Measurements from ENCODE around the gene IL19. TPM values are rescaled to one million over a fixed set of nuclear protein-coding genes. Genes with fewer than 3 reads are reported as not detected.

The IL19 gene
- total and polyA plus RNA-seq, 9 of the 15 experiments (the other 6 are each of a cell fraction or from before 2014, with no cell fraction given), result not detected

DNA sequence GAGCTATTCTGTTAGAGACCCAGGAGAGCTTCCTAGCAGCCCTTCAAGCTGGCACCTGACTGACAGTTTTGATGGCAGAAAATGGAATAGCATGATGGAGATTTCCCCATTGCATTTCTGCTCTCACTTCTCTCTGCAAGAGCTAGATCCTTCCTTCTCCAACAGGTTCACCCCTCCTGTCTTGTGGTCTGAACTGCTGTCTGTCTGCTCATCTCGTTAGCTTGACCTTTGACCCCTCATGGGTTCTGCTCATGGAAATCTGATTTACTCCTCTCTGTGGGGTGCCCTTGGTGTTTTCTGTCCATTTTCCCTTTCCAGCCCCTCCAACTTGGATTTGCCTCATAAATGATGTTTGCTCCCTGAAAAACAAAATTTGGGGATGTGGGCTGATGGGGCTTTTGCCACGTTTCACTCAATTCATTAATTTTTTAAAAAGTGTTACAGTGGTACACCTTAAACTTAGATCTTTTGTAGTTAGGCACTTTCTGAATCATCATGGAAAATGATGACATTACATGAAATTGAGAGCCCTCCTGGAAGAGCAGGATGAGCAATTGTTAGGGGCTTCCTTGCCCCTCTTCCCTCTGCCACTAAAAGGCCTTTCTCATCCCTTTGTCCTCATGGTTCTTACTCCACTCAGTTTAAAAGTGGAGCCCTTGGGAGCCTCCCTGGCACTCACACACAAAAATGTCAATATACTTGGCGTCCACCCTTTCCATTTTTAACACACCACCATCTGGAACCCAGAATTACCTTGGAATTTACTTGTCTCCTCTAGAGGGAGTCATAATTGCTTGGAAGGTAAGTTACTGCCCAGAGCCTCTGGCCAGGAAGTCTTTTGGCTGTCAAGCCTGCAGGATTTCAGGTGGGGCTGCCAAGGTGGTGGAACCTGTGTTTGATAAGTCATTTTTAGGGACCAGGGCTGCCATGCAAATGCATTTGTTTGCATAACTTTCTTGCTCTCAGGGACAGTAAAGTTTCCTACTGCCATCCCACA is 31.9 kb upstream of the IL19 start:
- H3K27me3 ChIP-seq (ENCODE audit: control insufficient read depth in 2 of 2, insufficient read depth in 2 of 2, low read length in 2 of 2), result peaks cover 21 to 23% of the 10 kb centered on the region in 2 experiments
- no peak overlapping the region for H2AFZ ChIP-seq (ENCODE audit: low read depth, low read length)
- ATAC-seq (peak; percentile 74), FAIRE-seq (peak; percentile 32), DNase-seq (ENCODE audit: extremely low read depth in 1 of 4, low spot score in 3 of 4) (peak in 3 of 4 experiments; percentile 47 to 60 (median 59))
- H3K36me3 ChIP-seq (ENCODE audit: control insufficient read depth, insufficient read depth, low read length), result peaks cover 10% of the 10 kb centered on the region; the same call in 2 of the 3 replicates
- no TSS peak for BruUV-seq (replicated peaks)
- ChIA-PET CTCF (ENCODE audit: low intra/inter-chr PET ratio) (interaction anchor here (0.7 to 2.2 kb wide), 6 partner anchors 25 to 243 kb away, joined by 3 to 12 read pairs (median 5); no protein-coding TSS in a partner anchor), POLR2A (interaction anchor here (0.6 to 1.6 kb wide), 5 partner anchors 10 to 106 kb away, joined by 3 to 6 read pairs (median 3); no protein-coding TSS in a partner anchor)
- WGBS (ENCODE audit: insufficient coverage, low coverage, missing lambda C conversion rate), result 29% methylated on average over 3 of the region's 3 CpGs
- in situ Hi-C loops (cut with MboI) (loop anchor here (5.0 kb wide), 3 partner anchors 64 to 244 kb away; no protein-coding TSS in a partner anchor), intact Hi-C loops (cut with micrococcal nuclease) (loop anchor here (1.0 to 10.0 kb wide), 4 partner anchors 70 to 759 kb away; partner anchors contain the start of gene CR1)
- no peak overlapping the region for H3K27ac ChIP-seq (ENCODE audit: extremely low read depth, low read depth, low read length)
- H3K4me1 ChIP-seq (replicated peaks in 1 of 2; ENCODE audit: control insufficient read depth in 2 of 2, insufficient read depth in 2 of 2, low read length in 2 of 2), result peaks cover 10 to 17% of the 10 kb centered on the region in 2 experiments
- H3K4me2 ChIP-seq (ENCODE audit: insufficient read depth, low read length), result no peak overlapping the region
- peaks cover 13% of the 10 kb centered on the region for H3K9me1 ChIP-seq (ENCODE audit: control insufficient read depth, insufficient read depth, low read length)
- H4K20me1 ChIP-seq (replicated peaks; ENCODE audit: control insufficient read depth, insufficient read depth, low read length), result peaks cover 36% of the 10 kb centered on the region
- H3K4me3 ChIP-seq, result no peak overlapping the region
- H3K9ac ChIP-seq (ENCODE audit: insufficient read depth in 1 of 2, low read depth in 2 of 2, low read length in 2 of 2), result no peak overlapping the region
- no peaks in the 10 kb centered on the region for H3K79me2 ChIP-seq (ENCODE audit: control insufficient read depth, insufficient read depth, low read length)
- no peaks in the 10 kb centered on the region for H3K9me3 ChIP-seq (replicated peaks; ENCODE audit: control insufficient read depth, insufficient read depth, low read depth, low read length)
- TF ChIP-seq ZBTB34 (CRISPR knock-in tag; IDR thresholded peaks at IDR 0.05), result no peak
- TF ChIP-seq MXI1 (IDR thresholded peaks at IDR 0.05; ENCODE audit: low read depth, low read length), result no peak
- peak; percentile 70 for TF ChIP-seq TEAD4 (IDR thresholded peaks at IDR 0.05; ENCODE audit: low read length)
- no peak for TF ChIP-seq TEAD4 (CRISPR knock-in tag; IDR thresholded peaks at IDR 0.05; ENCODE audit: borderline replicate concordance)
- TF ChIP-seq RHOXF2B (CRISPR knock-in tag; conservative IDR thresholded peaks at IDR 0.05), result no peak
- no peak for TF ChIP-seq KLF16 (IDR thresholded peaks at IDR 0.05)
- TF ChIP-seq ZC3H8 (IDR thresholded peaks at IDR 0.05), result no peak
- TF ChIP-seq ZNF224 (CRISPR knock-in tag; IDR thresholded peaks at IDR 0.05), result no peak
- no peak for TF ChIP-seq MAFF (IDR thresholded peaks at IDR 0.05; ENCODE audit: low read length)
- no peak for TF ChIP-seq SMARCB1 (IDR thresholded peaks at IDR 0.05; ENCODE audit: insufficient read length, low read depth)
- TF ChIP-seq NFYB (IDR thresholded peaks at IDR 0.05; ENCODE audit: extremely low read depth, insufficient read length), result no peak
- no peak for TF ChIP-seq ZNF3 (CRISPR knock-in tag; IDR thresholded peaks at IDR 0.05)
- TF ChIP-seq, protein P1, sequence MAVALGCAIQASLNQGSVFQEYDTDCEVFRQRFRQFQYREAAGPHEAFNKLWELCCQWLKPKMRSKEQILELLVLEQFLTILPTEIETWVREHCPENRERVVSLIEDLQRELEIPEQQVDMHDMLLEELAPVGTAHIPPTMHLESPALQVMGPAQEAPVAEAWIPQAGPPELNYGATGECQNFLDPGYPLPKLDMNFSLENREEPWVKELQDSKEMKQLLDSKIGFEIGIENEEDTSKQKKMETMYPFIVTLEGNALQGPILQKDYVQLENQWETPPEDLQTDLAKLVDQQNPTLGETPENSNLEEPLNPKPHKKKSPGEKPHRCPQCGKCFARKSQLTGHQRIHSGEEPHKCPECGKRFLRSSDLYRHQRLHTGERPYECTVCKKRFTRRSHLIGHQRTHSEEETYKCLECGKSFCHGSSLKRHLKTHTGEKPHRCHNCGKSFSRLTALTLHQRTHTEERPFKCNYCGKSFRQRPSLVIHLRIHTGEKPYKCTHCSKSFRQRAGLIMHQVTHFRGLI (CRISPR knock-in tag; IDR thresholded peaks at IDR 0.05), result no peak
- no peak for TF ChIP-seq CHD2 (IDR thresholded peaks at IDR 0.05; ENCODE audit: low read depth, low read length)
- peak in 1 of 2 experiments; percentile 88; a peak in 2 of 4 replicates for TF ChIP-seq TEAD1 (CRISPR knock-in tag; IDR thresholded peaks at IDR 0.05)
- TF ChIP-seq ZNF696 (CRISPR knock-in tag; conservative IDR thresholded peaks at IDR 0.05), result no peak
- TF ChIP-seq HDAC8 (tag; IDR thresholded peaks at IDR 0.05), result no peak
- peak; percentile 90 for TF ChIP-seq NR2C2 (CRISPR knock-in tag; IDR thresholded peaks at IDR 0.05)
- peak; percentile 91 for TF ChIP-seq NR2C2 (tag; IDR thresholded peaks at IDR 0.05)
- TF ChIP-seq SMARCC2 (IDR thresholded peaks at IDR 0.05; ENCODE audit: low read depth), result no peak
- no peak for TF ChIP-seq RBM22 (IDR thresholded peaks at IDR 0.05; ENCODE audit: low read depth, low read length, poor library complexity, severe bottlenecking)

All from K562 (cell line).